GM23338 (cell line): ENCODE data around the gene PPP1R3E.

Experiments
- CREB1 ChIP-seq: fragments of 250-450 bp; sonication (Bioruptor Pico); IDR thresholded peaks from 2 replicates; pipeline ENCODE4 v1.5.0; 2020; ENCODE audit warnings: low read depth, mild to moderate bottlenecking, moderate library complexity
- EZH2 ChIP-seq: fragments of 200-600 bp; sonication (generic); IDR thresholded peaks from one replicate; pipeline ENCODE4 v1.8.0; 2017; ENCODE audit warnings: antibody characterized with exemption, mild to moderate bottlenecking, low read depth; ENCODE audit not compliant: unreplicated experiment
- POLR2AphosphoS5 ChIP-seq: IDR thresholded peaks from 2 replicates; pipeline ENCODE4 v1.6.1; 2016; ENCODE audit warnings: antibody characterized with exemption, low read depth
- TF ChIP-seq, protein P1 (sequence below), 2 experiments: fragments of 200-600 bp in 1 of 2; sonication (generic) in 1 of 2; conservative IDR thresholded peaks; 2 replicates each; pipeline versions ENCODE4 v1.5.1 to v1.6.1; 2016 to 2017; ENCODE audit warnings: antibody characterized with exemption in 2 of 2, low read depth in 2 of 2, mild to moderate bottlenecking in 2 of 2, moderate library complexity in 1 of 2

DNA sequence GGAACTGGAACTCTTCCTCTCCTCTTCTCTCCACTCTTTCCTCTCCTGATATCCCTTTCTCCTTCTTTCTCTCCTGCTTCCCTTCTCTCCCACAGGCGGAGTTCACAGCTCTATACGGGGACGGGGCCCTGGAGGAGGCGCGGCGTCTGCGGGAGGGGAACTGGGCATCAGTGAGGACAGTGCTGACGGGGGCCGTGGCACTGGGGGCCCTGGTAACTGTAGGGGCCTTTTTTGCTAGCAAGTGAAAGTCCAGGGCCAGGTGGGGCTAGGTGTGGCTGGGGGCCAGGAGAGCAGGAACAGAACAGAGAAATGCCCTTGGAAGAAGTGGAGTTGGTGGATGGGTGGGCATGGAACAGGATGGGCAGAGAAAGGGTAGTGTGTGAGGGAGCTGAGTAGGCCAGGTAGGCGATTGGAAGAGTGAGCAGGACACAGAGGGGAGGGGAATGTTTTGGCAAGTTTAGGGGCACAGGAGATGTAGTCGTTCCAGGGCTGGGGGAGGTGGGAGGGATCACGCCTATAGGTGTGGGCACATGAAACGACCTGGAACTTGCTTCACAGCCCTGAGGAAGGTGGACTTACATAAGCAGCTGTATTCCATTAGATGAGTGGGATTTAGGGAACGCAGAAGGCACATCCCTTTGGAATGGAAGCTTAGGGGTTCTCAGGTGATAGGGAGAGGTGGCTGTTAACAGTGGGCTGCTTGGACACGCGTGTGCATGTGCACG lies 6.2 kb upstream of the PPP1R3E start:
- TF ChIP-seq POLR2AphosphoS5 (no peak), CREB1 (CRISPR knock-in tag) (no peak), EZH2 (no peak)
- TF ChIP-seq, protein P1, sequence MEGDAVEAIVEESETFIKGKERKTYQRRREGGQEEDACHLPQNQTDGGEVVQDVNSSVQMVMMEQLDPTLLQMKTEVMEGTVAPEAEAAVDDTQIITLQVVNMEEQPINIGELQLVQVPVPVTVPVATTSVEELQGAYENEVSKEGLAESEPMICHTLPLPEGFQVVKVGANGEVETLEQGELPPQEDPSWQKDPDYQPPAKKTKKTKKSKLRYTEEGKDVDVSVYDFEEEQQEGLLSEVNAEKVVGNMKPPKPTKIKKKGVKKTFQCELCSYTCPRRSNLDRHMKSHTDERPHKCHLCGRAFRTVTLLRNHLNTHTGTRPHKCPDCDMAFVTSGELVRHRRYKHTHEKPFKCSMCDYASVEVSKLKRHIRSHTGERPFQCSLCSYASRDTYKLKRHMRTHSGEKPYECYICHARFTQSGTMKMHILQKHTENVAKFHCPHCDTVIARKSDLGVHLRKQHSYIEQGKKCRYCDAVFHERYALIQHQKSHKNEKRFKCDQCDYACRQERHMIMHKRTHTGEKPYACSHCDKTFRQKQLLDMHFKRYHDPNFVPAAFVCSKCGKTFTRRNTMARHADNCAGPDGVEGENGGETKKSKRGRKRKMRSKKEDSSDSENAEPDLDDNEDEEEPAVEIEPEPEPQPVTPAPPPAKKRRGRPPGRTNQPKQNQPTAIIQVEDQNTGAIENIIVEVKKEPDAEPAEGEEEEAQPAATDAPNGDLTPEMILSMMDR (conservative IDR thresholded peaks at IDR 0.05; ENCODE audit: low read depth in 2 of 2), result no peak
